WTC11 (cell line): Measurements from ENCODE around the gene FAM209B. TPM values are rescaled to one million over a fixed set of nuclear protein-coding genes. Genes with fewer than 3 reads are reported as not detected.

ENCODE experiments used
- ATAC-seq: fragments of 200-7000 bp; cut with Tn5 transposase; 2 replicates; pipeline ENCODE4 v1.10.0; 2021; ENCODE audit warnings: mild to moderate bottlenecking, moderate library complexity
- CTCF ChIA-PET: fragments of 300-600 bp; sonication (Branson Sonifier 250); formaldehyde crosslinking; loops from one replicate; lab custom pipeline; 2021; ENCODE audit warnings: antibody characterized with exemption; lab: Charles Lee
- POLR2A ChIA-PET: fragments of 350-600 bp; sonication (Branson Sonifier 250); formaldehyde crosslinking; loops from one replicate; lab custom pipeline; 2021; ENCODE audit warnings: antibody characterized with exemption; lab: Charles Lee
- DNase-seq: peaks from one replicate; pipeline ENCODE4 v3.0.0; 2021; ENCODE audit warnings: low spot score
- H3K27ac Mint-ChIP-seq: 2 replicates; pipeline ENCODE4 v1.8.0; 2021; ENCODE audit warnings: mixed read lengths
- H3K27me3 Mint-ChIP-seq: 2 replicates; pipeline ENCODE4 v1.8.0; 2021; ENCODE audit warnings: low read depth, mild to moderate bottlenecking, moderate library complexity, mixed read lengths
- H3K36me3 Mint-ChIP-seq: 2 replicates; pipeline ENCODE4 v1.8.0; 2021; ENCODE audit warnings: mixed read lengths
- H3K4me1 Mint-ChIP-seq: 2 replicates; pipeline ENCODE4 v1.8.0; 2022; ENCODE audit warnings: mixed read lengths
- H3K4me3 Mint-ChIP-seq: 2 replicates; pipeline ENCODE4 v1.8.0; 2021; ENCODE audit warnings: mild to moderate bottlenecking, moderate library complexity, mixed read lengths
- H3K9me3 Mint-ChIP-seq: 2 replicates; pipeline ENCODE4 v1.8.0; 2021; ENCODE audit warnings: mixed read lengths
- AR ChIP-seq: fragments of 250-450 bp; sonication (Bioruptor Pico); IDR thresholded peaks from 2 replicates; pipeline ENCODE4 v1.9.0; 2021; ENCODE audit warnings: mild to moderate bottlenecking
- ATF3 ChIP-seq: sonication (generic); formaldehyde crosslinking; conservative IDR thresholded peaks from 2 replicates; pipeline ENCODE4 v1.8.1; 2022; ENCODE audit warnings: mild to moderate bottlenecking, missing genetic modification reagents
- ATF6 ChIP-seq: sonication (generic); formaldehyde crosslinking; IDR thresholded peaks from 2 replicates; pipeline ENCODE4 v1.8.1; 2023; ENCODE audit warnings: mild to moderate bottlenecking, missing genetic modification reagents
- E2F1 ChIP-seq: sonication (generic); formaldehyde crosslinking; IDR thresholded peaks from 2 replicates; pipeline ENCODE4 v1.8.0; 2022; ENCODE audit warnings: mild to moderate bottlenecking, missing genetic modification reagents
- ELF4 ChIP-seq: sonication (generic); formaldehyde crosslinking; IDR thresholded peaks from 2 replicates; pipeline ENCODE4 v1.8.1; 2022; ENCODE audit warnings: low read depth, mild to moderate bottlenecking, moderate library complexity, missing genetic modification reagents
- ETV6 ChIP-seq: sonication (generic); formaldehyde crosslinking; IDR thresholded peaks from 2 replicates; pipeline ENCODE4 v1.8.1; 2022; ENCODE audit warnings: mild to moderate bottlenecking, missing genetic modification reagents
- FOXK1 ChIP-seq: sonication (generic); formaldehyde crosslinking; IDR thresholded peaks from 2 replicates; pipeline ENCODE4 v1.8.0; 2022; ENCODE audit warnings: mild to moderate bottlenecking, moderate library complexity, missing genetic modification reagents
- FOXP4 ChIP-seq: sonication (generic); formaldehyde crosslinking; IDR thresholded peaks from 2 replicates; pipeline ENCODE4 v1.8.0; 2022; ENCODE audit warnings: mild to moderate bottlenecking, missing genetic modification reagents
- GABPB1 ChIP-seq: sonication (generic); formaldehyde crosslinking; IDR thresholded peaks from 2 replicates; pipeline ENCODE4 v1.8.1; 2023; ENCODE audit warnings: mild to moderate bottlenecking, missing genetic modification reagents
- GTF2I ChIP-seq: fragments of 250-450 bp; sonication (Bioruptor Pico); conservative IDR thresholded peaks from 2 replicates; pipeline ENCODE4 v1.4.0; 2021; ENCODE audit warnings: mild to moderate bottlenecking
- IRF1 ChIP-seq: sonication (generic); formaldehyde crosslinking; IDR thresholded peaks from 2 replicates; pipeline ENCODE4 v1.8.0; 2023; ENCODE audit warnings: missing genetic modification reagents
- IRF2 ChIP-seq: sonication (generic); formaldehyde crosslinking; IDR thresholded peaks from 2 replicates; pipeline ENCODE4 v1.8.0; 2022; ENCODE audit warnings: low read depth, missing genetic modification reagents, borderline replicate concordance
- JAZF1 ChIP-seq: fragments of 250-450 bp; sonication (Bioruptor Pico); IDR thresholded peaks from 2 replicates; pipeline ENCODE4 v1.9.0; 2021; ENCODE audit warnings: moderate library complexity, mild to moderate bottlenecking, inconsistent platforms
- MYBL2 ChIP-seq: sonication (generic); formaldehyde crosslinking; IDR thresholded peaks from 2 replicates; pipeline ENCODE4 v1.8.1; 2023; ENCODE audit warnings: mild to moderate bottlenecking, moderate library complexity, missing genetic modification reagents
- NFYB ChIP-seq: sonication (generic); formaldehyde crosslinking; conservative IDR thresholded peaks from 2 replicates; pipeline ENCODE4 v1.8.0; 2022; ENCODE audit warnings: low read depth, missing genetic modification reagents
- OVOL2 ChIP-seq: fragments of 250-450 bp; sonication (Bioruptor Pico); IDR thresholded peaks from 2 replicates; pipeline ENCODE4 v1.9.0; 2021; ENCODE audit warnings: mild to moderate bottlenecking, borderline replicate concordance
- SMAD3 ChIP-seq: sonication (generic); formaldehyde crosslinking; IDR thresholded peaks from 2 replicates; pipeline ENCODE4 v1.8.0; 2022; ENCODE audit warnings: missing genetic modification reagents, mild to moderate bottlenecking, borderline replicate concordance
- USF2 ChIP-seq: sonication (generic); formaldehyde crosslinking; IDR thresholded peaks from 2 replicates; pipeline ENCODE4 v1.8.1; 2023; ENCODE audit warnings: mild to moderate bottlenecking, missing genetic modification reagents, moderate library complexity
- ZNF263 ChIP-seq: sonication (generic); formaldehyde crosslinking; IDR thresholded peaks from 2 replicates; pipeline ENCODE4 v1.8.1; 2022; ENCODE audit warnings: low read depth, mild to moderate bottlenecking, moderate library complexity, missing genetic modification reagents
- ZNF281 ChIP-seq: sonication (generic); formaldehyde crosslinking; IDR thresholded peaks from 2 replicates; pipeline ENCODE4 v1.8.0; 2023; ENCODE audit warnings: mild to moderate bottlenecking, missing genetic modification reagents
- total RNA-seq: library from RNA; stranded (reverse); gene quantifications from 3 replicates; pipeline ENCODE4 v1.2.3, GENCODE V29; 2021

Gene FAM209B
- total RNA-seq, 1 experiment from 2014 or later = 0.68 TPM

- TF ChIP-seq FOXP4 (CRISPR knock-in tag) = no peak
- TF ChIP-seq FOXK1 (CRISPR knock-in tag) = no peak
- TF ChIP-seq SMAD3 (CRISPR knock-in tag) = no peak
- TF ChIP-seq GABPB1 (CRISPR knock-in tag) = no peak
- TF ChIP-seq JAZF1 = no peak
- no peak for TF ChIP-seq ATF3 (CRISPR knock-in tag)
- TF ChIP-seq OVOL2 (CRISPR knock-in tag) = no peak
- no peak for TF ChIP-seq GTF2I (CRISPR knock-in tag)
- TF ChIP-seq ATF6 = no peak
- TF ChIP-seq AR = no peak
Observed at GRCh38 chr20:56513161-56514150, 19.6 kb upstream of the FAM209B start (continued).

- Mint-ChIP-seq H3K4me3 (no peak overlapping the region), H3K27me3 (peaks cover 8% of the 10 kb centered on the region), H3K36me3 (peaks cover 44% of the 10 kb centered on the region), H3K9me3 (peaks cover 21% of the 10 kb centered on the region), H3K27ac (no peak overlapping the region), H3K4me1 (no peaks in the 10 kb centered on the region)
- ChIA-PET POLR2A (no interaction called here), CTCF (no interaction called here)
- TF ChIP-seq ELF4 = no peak
- no peak for TF ChIP-seq ETV6
- TF ChIP-seq OVOL2 (CRISPR knock-in tag) = no peak
- no peak for TF ChIP-seq USF2 (CRISPR knock-in tag)
- no peak for ATAC-seq
- DNase-seq = no peak
Observed at GRCh38 chr20:56516631-56517030, 16.4 kb upstream of the FAM209B start.

- no peaks in the 10 kb centered on the region for H3K4me1 Mint-ChIP-seq
- ChIA-PET CTCF (no interaction called here), POLR2A (no interaction called here)
- H3K9me3 Mint-ChIP-seq = peaks cover 27% of the 10 kb centered on the region
- peaks cover 49% of the 10 kb centered on the region for H3K36me3 Mint-ChIP-seq
- no peak overlapping the region for H3K27ac Mint-ChIP-seq
- no peak overlapping the region for H3K4me3 Mint-ChIP-seq
- peaks cover 8% of the 10 kb centered on the region for H3K27me3 Mint-ChIP-seq
- ATAC-seq = no peak
- DNase-seq = no peak
- TF ChIP-seq FOXK1 (CRISPR knock-in tag) (no peak), IRF2 (no peak), NFYB (CRISPR knock-in tag) (no peak), ZNF263 (CRISPR knock-in tag) (no peak), MYBL2 (no peak), ZNF281 (CRISPR knock-in tag) (no peak), IRF1 (CRISPR knock-in tag) (no peak), E2F1 (CRISPR knock-in tag) (no peak)
Observed at GRCh38 chr20:56517211-56517610, 15.8 kb upstream of the FAM209B start.
